ENCODE data around the gene CCDC57. TPM values are rescaled to one million over a fixed set of nuclear protein-coding genes. Genes with fewer than 3 reads are reported as not detected.

CCDC57 gene
- total RNA-seq, 4 donors from 2014 or later: 27.1 to 79.9 (median 50.9) TPM

GRCh38 chr17:82061047-82061925, 151.4 kb downstream of the CCDC57 start:
- Histone ChIP-seq H3K9me3 (no peaks in the 10 kb centered on the region), H3K36me3 (peaks cover 36 to 53% of the 10 kb centered on the region in 2 donors), H3K27me3 (no peaks in the 10 kb centered on the region), H3K4me1 (peaks cover 19 to 24% of the 10 kb centered on the region in 2 donors), H3K27ac (no peak overlapping the region), H3K4me3 (replicated peaks in 1 of 3) (no peak overlapping the region)
- intact Hi-C loops (cut with DNase I): no loop called here
- TF ChIP-seq POLR2A (IDR thresholded peaks at IDR 0.05): no peak
- TF ChIP-seq CTCF (IDR thresholded peaks at IDR 0.05): no peak
- no peak for DNase-seq
- 93 to 94% methylated on average over 19 to 25 of the region's 34 CpGs for WGBS, 2 donors

- intact Hi-C loops (cut with DNase I): no loop called here
- peaks cover 43 to 60% of the 10 kb centered on the region in 2 donors for H3K36me3 ChIP-seq
- no peak for DNase-seq
- no peak overlapping the region for H3K4me3 ChIP-seq (replicated peaks in 1 of 3)
- no peaks in the 10 kb centered on the region for H3K27me3 ChIP-seq
- no peak overlapping the region for H3K27ac ChIP-seq
- WGBS, 2 donors: 87 to 93% methylated on average over 7 to 14 of the region's 14 CpGs
- no peak for TF ChIP-seq CTCF (IDR thresholded peaks at IDR 0.05)
- no peak for TF ChIP-seq POLR2A (IDR thresholded peaks at IDR 0.05)
- no peaks in the 10 kb centered on the region for H3K9me3 ChIP-seq
- peaks cover 13 to 18% of the 10 kb centered on the region in 2 donors for H3K4me1 ChIP-seq
Observed at GRCh38 chr17:82060614-82061013, 152.0 kb downstream of the CCDC57 start.

GRCh38 chr17:82060001-82060380, 152.7 kb downstream of the CCDC57 start:
- WGBS, 2 donors: 81 to 90% methylated on average over 6 to 14 of the region's 16 CpGs
- Histone ChIP-seq H3K27me3 (no peaks in the 10 kb centered on the region), H3K4me3 (replicated peaks in 1 of 3) (no peak overlapping the region), H3K9me3 (no peaks in the 10 kb centered on the region), H3K4me1 (peaks cover 10 to 17% of the 10 kb centered on the region in 2 donors), H3K27ac (no peak overlapping the region), H3K36me3 (peaks cover 49 to 66% of the 10 kb centered on the region in 2 donors)
- no peak for DNase-seq
- intact Hi-C loops (cut with DNase I): no loop called here
- TF ChIP-seq POLR2A (IDR thresholded peaks at IDR 0.05): no peak
- no peak for TF ChIP-seq CTCF (IDR thresholded peaks at IDR 0.05)

GRCh38 chr17:82059272-82060000, 153.2 kb downstream of the CCDC57 start:
- Histone ChIP-seq H3K9me3 (no peaks in the 10 kb centered on the region), H3K4me1 (peaks cover 5 to 11% of the 10 kb centered on the region in 2 donors), H3K36me3 (peaks cover 55 to 71% of the 10 kb centered on the region in 2 donors), H3K27me3 (no peaks in the 10 kb centered on the region), H3K27ac (no peak overlapping the region), H3K4me3 (replicated peaks in 1 of 3) (no peak overlapping the region)
- no peak for TF ChIP-seq POLR2A (IDR thresholded peaks at IDR 0.05)
- no peak for TF ChIP-seq CTCF (IDR thresholded peaks at IDR 0.05)
- intact Hi-C loops (cut with DNase I): no loop called here
- WGBS, 2 donors: 87 to 100% methylated on average over 4 to 16 of the region's 19 CpGs
- DNase-seq: no peak

GRCh38 chr17:82058855-82059249, 153.8 kb downstream of the CCDC57 start:
- no peak overlapping the region for H3K4me3 ChIP-seq (replicated peaks in 1 of 3)
- no peaks in the 10 kb centered on the region for H3K27me3 ChIP-seq
- intact Hi-C loops (cut with DNase I): no loop called here
- H3K4me1 ChIP-seq: peaks cover 0 to 5% of the 10 kb centered on the region in 2 donors
- no peak overlapping the region for H3K27ac ChIP-seq
- TF ChIP-seq CTCF (IDR thresholded peaks at IDR 0.05) (no peak), POLR2A (IDR thresholded peaks at IDR 0.05) (no peak)
- WGBS, 2 donors: 81 to 94% methylated on average over 10 of the region's 10 CpGs
- no peak for DNase-seq
- no peaks in the 10 kb centered on the region for H3K9me3 ChIP-seq
- peaks cover 59 to 72% of the 10 kb centered on the region in 2 donors for H3K36me3 ChIP-seq

Measured in thyroid gland (tissue), 4 donors.